ENCODE measurements around the gene GPR107.

DNA sequence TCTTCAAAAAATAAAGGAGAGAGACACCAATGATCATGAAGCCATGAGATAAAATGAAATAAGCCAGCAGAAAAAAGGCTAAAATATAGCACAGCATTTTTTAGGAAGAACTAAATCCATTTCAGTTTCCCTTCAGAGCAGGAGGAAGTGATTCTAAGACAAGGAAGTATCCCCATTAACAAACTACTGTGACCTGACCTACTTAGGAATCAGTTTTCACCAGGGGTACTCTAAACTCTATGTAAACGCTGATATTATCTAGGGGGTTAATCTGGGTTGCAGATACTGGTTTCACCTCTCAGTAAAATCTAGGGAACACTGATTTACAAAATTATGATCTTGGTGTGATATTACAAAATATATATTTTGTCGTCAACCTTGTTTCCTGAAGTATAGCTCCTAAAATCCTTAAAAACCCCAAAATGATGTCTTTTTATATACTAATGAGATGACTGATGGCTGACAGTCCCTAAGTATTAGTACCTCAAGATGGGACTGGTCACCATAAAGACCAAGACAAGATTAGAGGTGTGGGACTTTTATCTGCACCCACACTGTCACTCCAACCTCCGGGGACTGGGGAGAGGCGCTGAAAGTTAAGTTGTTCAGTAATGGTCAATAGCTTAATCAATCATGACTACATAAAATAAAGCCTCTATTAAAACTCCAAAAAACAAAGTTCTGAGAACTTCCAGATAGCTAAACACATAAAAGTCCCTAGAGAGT is 7.8 kb upstream of the GPR107 start:
- TF ChIP-seq RAD21 (conservative IDR thresholded peaks at IDR 0.05 in 1 of 2, IDR thresholded peaks at IDR 0.05 in 1 of 2) = no peak
- TF ChIP-seq, protein P1, sequence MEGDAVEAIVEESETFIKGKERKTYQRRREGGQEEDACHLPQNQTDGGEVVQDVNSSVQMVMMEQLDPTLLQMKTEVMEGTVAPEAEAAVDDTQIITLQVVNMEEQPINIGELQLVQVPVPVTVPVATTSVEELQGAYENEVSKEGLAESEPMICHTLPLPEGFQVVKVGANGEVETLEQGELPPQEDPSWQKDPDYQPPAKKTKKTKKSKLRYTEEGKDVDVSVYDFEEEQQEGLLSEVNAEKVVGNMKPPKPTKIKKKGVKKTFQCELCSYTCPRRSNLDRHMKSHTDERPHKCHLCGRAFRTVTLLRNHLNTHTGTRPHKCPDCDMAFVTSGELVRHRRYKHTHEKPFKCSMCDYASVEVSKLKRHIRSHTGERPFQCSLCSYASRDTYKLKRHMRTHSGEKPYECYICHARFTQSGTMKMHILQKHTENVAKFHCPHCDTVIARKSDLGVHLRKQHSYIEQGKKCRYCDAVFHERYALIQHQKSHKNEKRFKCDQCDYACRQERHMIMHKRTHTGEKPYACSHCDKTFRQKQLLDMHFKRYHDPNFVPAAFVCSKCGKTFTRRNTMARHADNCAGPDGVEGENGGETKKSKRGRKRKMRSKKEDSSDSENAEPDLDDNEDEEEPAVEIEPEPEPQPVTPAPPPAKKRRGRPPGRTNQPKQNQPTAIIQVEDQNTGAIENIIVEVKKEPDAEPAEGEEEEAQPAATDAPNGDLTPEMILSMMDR (IDR thresholded peaks at IDR 0.05) = no peak
- no peak for TF ChIP-seq MAZ (IDR thresholded peaks at IDR 0.05; ENCODE audit: borderline replicate concordance, low read depth, low read length)
- no peak for TF ChIP-seq SREBF2 (IDR thresholded peaks at IDR 0.05)
- TF ChIP-seq PHF8 (IDR thresholded peaks at IDR 0.05; ENCODE audit: borderline replicate concordance, low read depth) = no peak
- TF ChIP-seq, protein P2, sequence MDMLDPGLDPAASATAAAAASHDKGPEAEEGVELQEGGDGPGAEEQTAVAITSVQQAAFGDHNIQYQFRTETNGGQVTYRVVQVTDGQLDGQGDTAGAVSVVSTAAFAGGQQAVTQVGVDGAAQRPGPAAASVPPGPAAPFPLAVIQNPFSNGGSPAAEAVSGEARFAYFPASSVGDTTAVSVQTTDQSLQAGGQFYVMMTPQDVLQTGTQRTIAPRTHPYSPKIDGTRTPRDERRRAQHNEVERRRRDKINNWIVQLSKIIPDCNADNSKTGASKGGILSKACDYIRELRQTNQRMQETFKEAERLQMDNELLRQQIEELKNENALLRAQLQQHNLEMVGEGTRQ (IDR thresholded peaks at IDR 0.05) = no peak
- no peak for TF ChIP-seq CEBPB (IDR thresholded peaks at IDR 0.05)
- TF ChIP-seq, protein P3, sequence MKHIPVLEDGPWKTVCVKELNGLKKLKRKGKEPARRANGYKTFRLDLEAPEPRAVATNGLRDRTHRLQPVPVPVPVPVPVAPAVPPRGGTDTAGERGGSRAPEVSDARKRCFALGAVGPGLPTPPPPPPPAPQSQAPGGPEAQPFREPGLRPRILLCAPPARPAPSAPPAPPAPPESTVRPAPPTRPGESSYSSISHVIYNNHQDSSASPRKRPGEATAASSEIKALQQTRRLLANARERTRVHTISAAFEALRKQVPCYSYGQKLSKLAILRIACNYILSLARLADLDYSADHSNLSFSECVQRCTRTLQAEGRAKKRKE (CRISPR knock-in tag; IDR thresholded peaks at IDR 0.05; ENCODE audit: low read depth) = no peak
- no peak for TF ChIP-seq POLR2A (IDR thresholded peaks at IDR 0.05; ENCODE audit: low read length)
- TF ChIP-seq HOXA7 (CRISPR knock-in tag; IDR thresholded peaks at IDR 0.05) = no peak
- TF ChIP-seq, protein P4, sequence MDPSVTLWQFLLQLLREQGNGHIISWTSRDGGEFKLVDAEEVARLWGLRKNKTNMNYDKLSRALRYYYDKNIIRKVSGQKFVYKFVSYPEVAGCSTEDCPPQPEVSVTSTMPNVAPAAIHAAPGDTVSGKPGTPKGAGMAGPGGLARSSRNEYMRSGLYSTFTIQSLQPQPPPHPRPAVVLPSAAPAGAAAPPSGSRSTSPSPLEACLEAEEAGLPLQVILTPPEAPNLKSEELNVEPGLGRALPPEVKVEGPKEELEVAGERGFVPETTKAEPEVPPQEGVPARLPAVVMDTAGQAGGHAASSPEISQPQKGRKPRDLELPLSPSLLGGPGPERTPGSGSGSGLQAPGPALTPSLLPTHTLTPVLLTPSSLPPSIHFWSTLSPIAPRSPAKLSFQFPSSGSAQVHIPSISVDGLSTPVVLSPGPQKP (IDR thresholded peaks at IDR 0.05; ENCODE audit: low read depth, low read length) = no peak

All from A549 (cell line).